B cell (primary cell): ENCODE results near the gene AFF3. TPM values are rescaled to one million over a fixed set of nuclear protein-coding genes. Genes with fewer than 3 reads are reported as not detected.

Experiments used
- ATAC-seq: fragments of 200-7000 bp; cut with Tn5 transposase; one replicate; pipeline ENCODE4 v1.10.0; 2021; ENCODE audit warnings: low read depth, mild to moderate bottlenecking, moderate number of reproducible peaks, moderate library complexity
- CTCF ChIA-PET: fragments of 350-600 bp; sonication (Branson Sonifier 250); formaldehyde crosslinking; loops from one replicate; lab custom pipeline; 2021; ENCODE audit warnings: antibody characterized with exemption, inconsistent platforms; lab: Charles Lee
- POLR2A ChIA-PET: fragments of 350-600 bp; sonication (Branson Sonifier 250); formaldehyde crosslinking; loops from one replicate; lab custom pipeline; 2021; ENCODE audit warnings: antibody characterized with exemption; lab: Charles Lee
- DNase-seq: peaks from one replicate; pipeline ENCODE4 v3.0.0; 2013
- H2AFZ ChIP-seq: 2 replicates; pipeline ENCODE4 v1.6.1; 2012; ENCODE audit warnings: mild to moderate bottlenecking, low read depth, low read length; ENCODE audit not compliant: insufficient read depth, poor library complexity, severe bottlenecking
- H3K27ac ChIP-seq, 2 donors: 1 replicate in 1 of 2; 2 replicates in 1 of 2; pipeline ENCODE4 v1.5.1; 2012 to 2013; ENCODE audit warnings: low read length in 2 of 2, mild to moderate bottlenecking in 2 of 2, moderate library complexity in 1 of 2
- H3K27me3 ChIP-seq, 4 experiments: fragments of 200-600 bp in 1 of 4; sonication (generic) in 1 of 4; replicated peaks in 1 of 4; 1 replicate in 2 of 4; 2 replicates in 2 of 4; pipeline versions ENCODE4 v1.6.1 to v1.7.0; 2013 to 2016; ENCODE audit warnings: low read length in 3 of 4, mild to moderate bottlenecking in 2 of 4, mixed read lengths in 1 of 4, moderate library complexity in 1 of 4; ENCODE audit not compliant: insufficient read depth in 4 of 4, control insufficient read depth in 3 of 4; ENCODE audit errors: control extremely low read depth in 1 of 4
- H3K36me3 ChIP-seq, 2 experiments: replicated peaks in 1 of 2; 1 replicate in 1 of 2; 2 replicates in 1 of 2; pipeline versions ENCODE4 v1.6.1 to v1.7.1; 2013; ENCODE audit warnings: low read length in 1 of 2; ENCODE audit not compliant: insufficient read depth in 2 of 2, control insufficient read depth in 1 of 2; ENCODE audit errors: control extremely low read depth in 1 of 2, extremely low read depth in 1 of 2
- H3K4me1 ChIP-seq, 2 donors: fragments of 200-600 bp in 1 of 2; sonication (generic) in 1 of 2; 1 replicate in 1 of 2; 2 replicates in 1 of 2; pipeline versions ENCODE4 v1.5.1 to v1.6.1; 2013 to 2017; ENCODE audit warnings: low read length in 2 of 2; ENCODE audit not compliant: control insufficient read depth in 2 of 2, insufficient read depth in 2 of 2
- H3K4me2 ChIP-seq: replicated peaks from 2 replicates; pipeline ENCODE3; 2012; ENCODE audit warnings: mild to moderate bottlenecking, low read depth, low read length; ENCODE audit not compliant: poor library complexity, severe bottlenecking
- H3K4me3 ChIP-seq, 5 experiments: fragments of 200-600 bp in 1 of 5; sonication (generic) in 1 of 5; 1 replicate in 3 of 5; 2 replicates in 2 of 5; pipeline versions ENCODE4 v1.5.1 to v1.7.0; 2011 to 2016; ENCODE audit warnings: low read length in 4 of 5, mild to moderate bottlenecking in 4 of 5, low read depth in 2 of 5, control low read depth in 1 of 5, moderate library complexity in 1 of 5; ENCODE audit not compliant: insufficient read depth in 1 of 5; ENCODE audit errors: control extremely low read depth in 1 of 5, extremely low read depth in 1 of 5
- H3K79me2 ChIP-seq: fragments of 200-600 bp; sonication (generic); one replicate; pipeline ENCODE4 v1.6.0; 2016; ENCODE audit warnings: low read length; ENCODE audit not compliant: control insufficient read depth, insufficient read depth
- H3K9ac ChIP-seq: fragments of 200-600 bp; sonication (generic); 2 replicates; pipeline ENCODE4 v1.6.1; 2017; ENCODE audit warnings: mild to moderate bottlenecking, low read length, moderate library complexity
- H3K9me3 ChIP-seq, 3 donors: one replicate each; pipeline versions ENCODE4 v1.6.1 to v1.7.1; 2013; ENCODE audit warnings: low read length in 2 of 3; ENCODE audit not compliant: control insufficient read depth in 2 of 3, insufficient read depth in 1 of 3; ENCODE audit errors: control extremely low read depth in 1 of 3
- H4K20me1 ChIP-seq: 2 replicates; pipeline ENCODE4 v1.6.0; 2012; ENCODE audit warnings: mild to moderate bottlenecking, low read length; ENCODE audit not compliant: insufficient read depth, control insufficient read depth, poor library complexity, severe bottlenecking
- H3K27ac Mint-ChIP-seq: one replicate; pipeline ENCODE4 v1.8.0; 2021; ENCODE audit warnings: mixed read lengths
- H3K27me3 Mint-ChIP-seq: one replicate; pipeline ENCODE4 v1.8.0; 2021; ENCODE audit warnings: mixed read lengths
- H3K4me1 Mint-ChIP-seq: one replicate; pipeline ENCODE4 v1.8.0; 2021; ENCODE audit warnings: mixed read lengths
- H3K4me3 Mint-ChIP-seq: one replicate; pipeline ENCODE4 v1.8.0; 2021; ENCODE audit warnings: mixed read lengths
- H3K9me3 Mint-ChIP-seq: one replicate; pipeline ENCODE4 v1.8.0; 2022; ENCODE audit warnings: mixed read lengths; ENCODE audit not compliant: insufficient read depth
- CTCF ChIP-seq: fragments of 200-600 bp; IDR thresholded peaks from one replicate; pipeline ENCODE4 v1.8.0; 2022; ENCODE audit warnings: antibody characterized with exemption, mild to moderate bottlenecking
- EZH2 ChIP-seq: IDR thresholded peaks from 2 replicates; pipeline ENCODE4 v1.6.1; 2012; ENCODE audit warnings: borderline replicate concordance, low read depth, mild to moderate bottlenecking, moderate library complexity, low read length; ENCODE audit not compliant: insufficient read depth, poor library complexity, severe bottlenecking
- WGBS: methylation state at CpG from one replicate; pipeline ENCODE4 v1.1.5; 2013; ENCODE audit warnings: missing lambda C conversion rate; ENCODE audit not compliant: insufficient coverage; 5-methylcytosine and 5-hydroxymethylcytosine counted together
- intact Hi-C: fragments of 100-400 bp; cut with micrococcal nuclease; formaldehyde crosslinking; loops from one replicate; pipeline ENCODE4 v1.10.0; 2022
- polyA plus RNA-seq: library from polyadenylated mRNA; depleted of rRNA; stranded (reverse); fragments of >200 nt; gene quantifications from 2 replicates; pipeline ENCODE4 v1.2.3, GENCODE V29; 2012
- total RNA-seq, 2 donors: library from RNA; stranded (reverse); fragments of 120-200 nt in 1 of 2; gene quantifications; 1 replicate in 1 of 2; 2 replicates in 1 of 2; pipeline versions ENCODE4 v1.2.3 to v1.2.4, GENCODE V29; 2013 to 2022

The AFF3 gene
- total and polyA plus RNA-seq, 2 donors (not counting 1 experiment from before 2014, with no cell fraction given) = 117 to 830 TPM

- Histone ChIP-seq H3K27me3 (no peaks in the 10 kb centered on the region), H4K20me1 (peaks cover 37% of the 10 kb centered on the region), H3K4me3 (no peak overlapping the region), H2AFZ (no peak overlapping the region), H3K79me2 (peaks cover 43% of the 10 kb centered on the region), H3K4me1 (no peaks in the 10 kb centered on the region), H3K9ac (no peak overlapping the region), H3K9me3 (peaks cover 0 to 11% (median 9%) of the 10 kb centered on the region in 3 donors), H3K36me3 (peaks cover 6 to 82% of the 10 kb centered on the region in 2 experiments), H3K27ac (no peak overlapping the region), H3K4me2 (no peak overlapping the region)
- no peaks in the 10 kb centered on the region for H3K27me3 Mint-ChIP-seq
- TF ChIP-seq CTCF = no peak
- TF ChIP-seq EZH2 = no peak
- ATAC-seq (no peak), DNase-seq (no peak)
- ChIA-PET CTCF (interaction anchor here (0.6 kb wide), 1 partner anchor 8 kb away, joined by 4 read pairs; no protein-coding TSS in a partner anchor), POLR2A (no interaction called here)
- no peak overlapping the region for H3K4me3 Mint-ChIP-seq
- intact Hi-C loops = no loop called here
- WGBS = 94% methylated on average over 3 of the region's 6 CpGs
- H3K9me3 Mint-ChIP-seq = no peaks in the 10 kb centered on the region
- peak overlapping the region; percentile 43 for H3K27ac Mint-ChIP-seq
- H3K4me1 Mint-ChIP-seq = peaks cover 2% of the 10 kb centered on the region
Observed at GRCh38 chr2:99834426-99834825, 308.0 kb downstream of the AFF3 start.

GRCh38 chr2:99833586-99834201 lies 308.7 kb downstream of the AFF3 start:
- H3K4me2 ChIP-seq = no peak overlapping the region
- no peak overlapping the region for H3K27ac ChIP-seq
- CTCF ChIA-PET = interaction anchor here (0.6 kb wide), 1 partner anchor 9 kb away, joined by 4 read pairs; no protein-coding TSS in a partner anchor
- H3K4me3 ChIP-seq = no peak overlapping the region
- peaks cover 0 to under 1% of the 10 kb centered on the region in 2 donors for H3K4me1 ChIP-seq
- peaks cover 6 to 81% of the 10 kb centered on the region in 2 experiments for H3K36me3 ChIP-seq
- peaks cover 37% of the 10 kb centered on the region for H3K79me2 ChIP-seq
- peaks cover 29% of the 10 kb centered on the region for H4K20me1 ChIP-seq
- peak overlapping the region; percentile 43 for H3K27ac Mint-ChIP-seq
- ATAC-seq (no peak), DNase-seq (no peak)
- no peaks in the 10 kb centered on the region for H3K9me3 Mint-ChIP-seq
- POLR2A ChIA-PET = no interaction called here
- H3K9me3 ChIP-seq = peaks cover 2 to 11% (median 9%) of the 10 kb centered on the region in 3 donors
- intact Hi-C loops = no loop called here
- H3K4me1 Mint-ChIP-seq = peaks cover 8% of the 10 kb centered on the region
- H3K27me3 Mint-ChIP-seq = no peaks in the 10 kb centered on the region
- H3K4me3 Mint-ChIP-seq = no peak overlapping the region
- no peaks in the 10 kb centered on the region for H3K27me3 ChIP-seq
- TF ChIP-seq CTCF (no peak), EZH2 (no peak)
- H3K9ac ChIP-seq = no peak overlapping the region
- no peak overlapping the region for H2AFZ ChIP-seq
- WGBS = 80% methylated on average over 1 of the region's 8 CpGs
